Sigmoid colon (tissue), 7 donors: ENCODE results near the gene DDX27. TPM values are rescaled to one million over a fixed set of nuclear protein-coding genes. Genes with fewer than 3 reads are reported as not detected.

Source experiments
- DNase-seq: peaks from one replicate; pipeline ENCODE4 v3.0.0-alpha.2; 2019
- H3K27ac ChIP-seq, 4 donors: fragments of 200-600 bp; sonication (generic); one replicate each; pipeline ENCODE4 v1.5.1; 2016 to 2019; ENCODE audit warnings: mild to moderate bottlenecking in 1 of 4
- H3K27me3 ChIP-seq, 3 donors: fragments of 200-600 bp; sonication (generic); one replicate each; pipeline ENCODE4 v1.5.1; 2019; ENCODE audit warnings: mild to moderate bottlenecking in 1 of 3
- H3K36me3 ChIP-seq, 4 donors: fragments of 200-600 bp; sonication (generic); one replicate each; pipeline ENCODE4 v1.5.1; 2016 to 2019
- H3K4me1 ChIP-seq, 4 donors: fragments of 200-600 bp; sonication (generic); one replicate each; pipeline ENCODE4 v1.5.1; 2017 to 2019
- H3K4me3 ChIP-seq, 4 donors: fragments of 200-600 bp; sonication (generic); one replicate each; pipeline ENCODE4 v1.5.1; 2017 to 2019; ENCODE audit warnings: mild to moderate bottlenecking in 2 of 4, moderate library complexity in 1 of 4
- H3K9me3 ChIP-seq, 4 donors: fragments of 200-600 bp in 3 of 4; sonication (generic) in 3 of 4; one replicate each; pipeline versions ENCODE4 v1.5.1 to v1.6.1; 2013 to 2019
- CTCF ChIP-seq, 4 experiments: fragments of 450-650 bp in 3 of 4; fragments of 200-600 bp in 1 of 4; IDR thresholded peaks; one replicate each; pipeline ENCODE4 v1.5.1; 2016 to 2019; ENCODE audit warnings: antibody characterized with exemption in 4 of 4, mild to moderate bottlenecking in 3 of 4, moderate library complexity in 2 of 4
- EP300 ChIP-seq, 4 donors: sonication (generic); formaldehyde crosslinking; IDR thresholded peaks; one replicate each; pipeline ENCODE4 v1.6.1; 2017; ENCODE audit warnings: antibody characterized with exemption in 4 of 4
- POLR2A ChIP-seq, 2 donors: fragments of 450-650 bp; IDR thresholded peaks; one replicate each; pipeline ENCODE4 v1.6.1; 2016; ENCODE audit warnings: antibody characterized with exemption in 2 of 2, mild to moderate bottlenecking in 2 of 2, moderate library complexity in 2 of 2
- POLR2AphosphoS5 ChIP-seq, 4 donors: sonication (generic); formaldehyde crosslinking; IDR thresholded peaks; one replicate each; pipeline ENCODE4 v1.6.1; 2017; ENCODE audit warnings: antibody characterized with exemption in 4 of 4
- WGBS, 2 donors: extraction: QIAGEN DNeasy Blood & Tissue Kit; methylation state at CpG; one replicate each; pipeline ENCODE4 v1.1.7; 2013; 5-methylcytosine and 5-hydroxymethylcytosine counted together
- intact Hi-C: fragments of 100-400 bp; cut with DNase I; formaldehyde crosslinking; loops from one replicate; pipeline ENCODE4 v1.15.1; 2023
- polyA plus RNA-seq, 3 donors: library from polyadenylated mRNA; stranded (reverse); fragments of 200-250 nt; gene quantifications; one replicate each; pipeline ENCODE4 v1.2.3, GENCODE V29; 2013
- total RNA-seq, 4 donors: library from RNA; depleted of rRNA; stranded (reverse); fragments of >200 nt; gene quantifications; one replicate each; pipeline ENCODE4 v1.1.0, GENCODE V29; 2016
- donor health status: healthy with polysubstance abuse.
- donor health status: Bipolar disorder and iron deficiency.
- donor health status: healthy.

The DDX27 gene
- total and polyA plus RNA-seq, 7 donors, result 16.8 to 40.4 (median 27.5) TPM

GRCh38 chr20:49260218-49260617 is 41.0 kb downstream of the DDX27 start:
- H3K27me3 ChIP-seq, result no peaks in the 10 kb centered on the region
- no peaks in the 10 kb centered on the region for H3K9me3 ChIP-seq
- no peak overlapping the region for H3K27ac ChIP-seq
- H3K4me3 ChIP-seq, result no peak overlapping the region
- peaks cover 43 to 97% (median 87%) of the 10 kb centered on the region in 4 donors for H3K36me3 ChIP-seq
- 88 to 90% methylated on average over 4 of the region's 4 CpGs for WGBS, 2 donors
- no peaks in the 10 kb centered on the region for H3K4me1 ChIP-seq
- no peak for DNase-seq
- intact Hi-C loops, result no loop called here
- no peak for TF ChIP-seq EP300 (IDR thresholded peaks at IDR 0.05)

GRCh38 chr20:49261173-49261572 is 42.0 kb downstream of the DDX27 start:
- Histone ChIP-seq H3K27me3 (no peaks in the 10 kb centered on the region), H3K4me3 (no peak overlapping the region), H3K27ac (no peak overlapping the region), H3K9me3 (no peaks in the 10 kb centered on the region), H3K36me3 (peaks cover 34 to 97% (median 82%) of the 10 kb centered on the region in 4 donors), H3K4me1 (no peaks in the 10 kb centered on the region)
- DNase-seq, result no peak
- intact Hi-C loops, result no loop called here
- no peak for TF ChIP-seq CTCF (IDR thresholded peaks at IDR 0.05)
- 97 to 99% methylated on average over 3 of the region's 3 CpGs for WGBS, 2 donors

GRCh38 chr20:49262444-49262843 is 43.2 kb downstream of the DDX27 start:
- Histone ChIP-seq H3K27ac (no peak overlapping the region), H3K4me3 (no peak overlapping the region), H3K27me3 (no peaks in the 10 kb centered on the region), H3K9me3 (no peaks in the 10 kb centered on the region), H3K4me1 (peaks cover 0 to 9% (median 6%) of the 10 kb centered on the region in 4 donors), H3K36me3 (peaks cover 23 to 86% (median 69%) of the 10 kb centered on the region in 4 donors)
- DNase-seq, result no peak
- intact Hi-C loops, result no loop called here
- 50 to 100% methylated on average over 1 of the region's 1 CpG for WGBS, 2 donors
- TF ChIP-seq POLR2AphosphoS5 (IDR thresholded peaks at IDR 0.05) (no peak), CTCF (IDR thresholded peaks at IDR 0.05) (no peak), EP300 (IDR thresholded peaks at IDR 0.05) (no peak), POLR2A (IDR thresholded peaks at IDR 0.05) (no peak)

- Histone ChIP-seq H3K9me3 (no peaks in the 10 kb centered on the region), H3K27me3 (no peaks in the 10 kb centered on the region), H3K4me1 (peaks cover 0 to 44% (median 31%) of the 10 kb centered on the region in 4 donors), H3K4me3 (no peak overlapping the region), H3K27ac (no peak overlapping the region), H3K36me3 (peaks cover 15 to 79% (median 40%) of the 10 kb centered on the region in 4 donors)
- intact Hi-C loops, result no loop called here
- TF ChIP-seq POLR2AphosphoS5 (IDR thresholded peaks at IDR 0.05), result no peak
- TF ChIP-seq POLR2A (IDR thresholded peaks at IDR 0.05), result no peak
- TF ChIP-seq CTCF (IDR thresholded peaks at IDR 0.05), result no peak
- TF ChIP-seq EP300 (IDR thresholded peaks at IDR 0.05), result no peak
- WGBS, 2 donors, result 39 to 67% methylated on average over 4 of the region's 4 CpGs
- no peak for DNase-seq
Observed at GRCh38 chr20:49267327-49267726, 48.1 kb downstream of the DDX27 start.

GRCh38 chr20:49268600-49269365 is 49.6 kb downstream of the DDX27 start:
- H3K4me3 ChIP-seq, result no peak overlapping the region
- 92 to 100% methylated on average over 1 of the region's 1 CpG for WGBS, 2 donors
- no peaks in the 10 kb centered on the region for H3K9me3 ChIP-seq
- peaks cover 0 to 44% (median 31%) of the 10 kb centered on the region in 4 donors for H3K4me1 ChIP-seq
- intact Hi-C loops, result no loop called here
- DNase-seq, result no peak
- H3K27ac ChIP-seq, result no peak overlapping the region
- TF ChIP-seq CTCF (IDR thresholded peaks at IDR 0.05), result no peak
- no peak for TF ChIP-seq EP300 (IDR thresholded peaks at IDR 0.05)
- H3K27me3 ChIP-seq, result no peaks in the 10 kb centered on the region
- peaks cover 6 to 79% (median 29%) of the 10 kb centered on the region in 4 donors for H3K36me3 ChIP-seq
